ENCODE data around the gene ADAM12. TPM values are rescaled to one million over a fixed set of nuclear protein-coding genes. Genes with fewer than 3 reads are reported as not detected.

The ADAM12 gene
- total RNA-seq, 2 donors from 2014 or later = 0.46 TPM; not detected in 1

DNA sequence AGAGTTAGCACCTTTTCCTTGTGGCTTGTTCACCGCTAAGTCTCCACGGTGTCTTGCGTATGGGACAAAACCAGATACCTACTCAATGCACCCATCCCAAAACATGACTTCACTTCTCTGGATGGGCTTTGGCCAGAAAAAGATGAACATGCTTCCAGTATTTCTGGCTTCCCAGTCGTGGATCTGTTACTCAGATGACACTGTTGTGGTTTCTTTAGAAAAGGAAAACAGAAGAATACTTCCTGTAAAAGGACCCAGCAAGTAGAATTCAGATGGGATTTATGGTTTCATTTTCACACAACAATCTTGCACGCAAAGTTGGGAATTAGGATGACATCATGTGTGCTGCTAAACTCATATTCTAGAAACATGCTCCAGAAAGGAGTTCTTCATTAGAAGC is 216.7 kb downstream of the ADAM12 start:
- H3K9ac ChIP-seq (ENCODE audit: extremely low read depth, low read length, poor library complexity, severe bottlenecking) = no peak overlapping the region
- H3K27ac Mint-ChIP-seq = no peak overlapping the region
- no peaks in the 10 kb centered on the region for H3K9me3 Mint-ChIP-seq
- peaks cover 9% of the 10 kb centered on the region for H3K4me1 Mint-ChIP-seq
- H3K27ac ChIP-seq (ENCODE audit: low read depth, low read length) = peak overlapping the region; percentile 73
- H3K9me3 ChIP-seq (ENCODE audit: control insufficient read depth, low read length) = no peaks in the 10 kb centered on the region
- peaks cover 5% of the 10 kb centered on the region for H3K4me1 ChIP-seq (ENCODE audit: control insufficient read depth, insufficient read depth, low read length)
- H3K27me3 Mint-ChIP-seq (ENCODE audit: insufficient read depth) = no peaks in the 10 kb centered on the region
- no peak overlapping the region for H3K4me3 ChIP-seq (ENCODE audit: low read length)
- TF ChIP-seq, protein P1, sequence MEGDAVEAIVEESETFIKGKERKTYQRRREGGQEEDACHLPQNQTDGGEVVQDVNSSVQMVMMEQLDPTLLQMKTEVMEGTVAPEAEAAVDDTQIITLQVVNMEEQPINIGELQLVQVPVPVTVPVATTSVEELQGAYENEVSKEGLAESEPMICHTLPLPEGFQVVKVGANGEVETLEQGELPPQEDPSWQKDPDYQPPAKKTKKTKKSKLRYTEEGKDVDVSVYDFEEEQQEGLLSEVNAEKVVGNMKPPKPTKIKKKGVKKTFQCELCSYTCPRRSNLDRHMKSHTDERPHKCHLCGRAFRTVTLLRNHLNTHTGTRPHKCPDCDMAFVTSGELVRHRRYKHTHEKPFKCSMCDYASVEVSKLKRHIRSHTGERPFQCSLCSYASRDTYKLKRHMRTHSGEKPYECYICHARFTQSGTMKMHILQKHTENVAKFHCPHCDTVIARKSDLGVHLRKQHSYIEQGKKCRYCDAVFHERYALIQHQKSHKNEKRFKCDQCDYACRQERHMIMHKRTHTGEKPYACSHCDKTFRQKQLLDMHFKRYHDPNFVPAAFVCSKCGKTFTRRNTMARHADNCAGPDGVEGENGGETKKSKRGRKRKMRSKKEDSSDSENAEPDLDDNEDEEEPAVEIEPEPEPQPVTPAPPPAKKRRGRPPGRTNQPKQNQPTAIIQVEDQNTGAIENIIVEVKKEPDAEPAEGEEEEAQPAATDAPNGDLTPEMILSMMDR (conservative IDR thresholded peaks at IDR 0.05) = no peak
- no peaks in the 10 kb centered on the region for H3K36me3 Mint-ChIP-seq (ENCODE audit: low read depth)
- no peaks in the 10 kb centered on the region for H3K27me3 ChIP-seq (ENCODE audit: control insufficient read depth, insufficient read depth, low read length, poor library complexity, severe bottlenecking)
- no peak for DNase-seq
- H3K36me3 ChIP-seq (ENCODE audit: control insufficient read depth, insufficient read depth, low read length) = no peaks in the 10 kb centered on the region
- no peak overlapping the region for H3K4me3 Mint-ChIP-seq
- 87 to 90% methylated on average over 3 to 5 of the region's 5 CpGs for WGBS, 2 experiments (ENCODE audit: insufficient coverage in 1 of 2, insufficient read length in 1 of 2)

DNA sequence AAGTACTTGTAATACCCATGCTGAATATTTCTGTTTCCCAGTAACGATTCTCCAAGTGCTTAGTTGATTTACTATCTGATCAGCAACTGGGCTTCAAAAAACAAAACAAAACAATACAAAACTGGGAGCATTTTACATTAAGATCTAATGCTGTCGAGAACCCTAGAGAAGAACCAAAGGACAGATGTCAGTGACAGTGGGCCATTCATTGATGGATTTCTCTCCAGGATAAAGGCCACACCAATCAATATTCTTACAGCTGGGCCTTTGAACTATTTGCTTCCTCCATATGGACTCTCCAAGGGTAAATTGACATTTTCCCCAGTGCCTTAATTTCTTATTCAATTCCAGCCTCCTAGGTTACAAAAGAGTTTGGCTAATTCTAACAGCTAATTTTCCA is 217.5 kb downstream of the ADAM12 start:
- Histone ChIP-seq H3K36me3 (ENCODE audit: control insufficient read depth, insufficient read depth, low read length) (no peaks in the 10 kb centered on the region), H3K9ac (ENCODE audit: extremely low read depth, low read length, poor library complexity, severe bottlenecking) (no peak overlapping the region)

DNA sequence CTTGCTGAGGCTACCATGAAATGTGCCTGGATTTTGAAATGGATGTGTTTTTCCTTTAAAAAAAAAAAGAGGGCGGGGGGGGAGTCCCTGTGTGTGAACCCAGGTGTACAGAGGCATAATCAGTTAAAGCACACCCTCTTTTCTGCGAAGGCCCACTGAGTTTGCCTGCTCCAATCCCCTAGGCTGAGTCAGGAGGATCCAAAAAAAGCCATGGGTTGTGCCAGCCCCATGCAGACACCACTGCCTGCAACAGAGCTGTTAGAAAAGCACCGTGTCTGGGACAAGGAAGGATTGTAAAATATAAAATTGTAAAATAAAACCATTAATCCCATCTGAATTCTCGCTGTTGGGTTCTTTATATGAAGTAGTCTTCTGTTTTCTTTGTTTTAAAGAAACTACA is 217.9 kb downstream of the ADAM12 start:
- H3K27me3 ChIP-seq (ENCODE audit: control insufficient read depth, insufficient read depth, low read length, poor library complexity, severe bottlenecking) = no peaks in the 10 kb centered on the region
- no peak overlapping the region for H3K4me3 ChIP-seq (ENCODE audit: low read length)
- no peak overlapping the region for H3K9ac ChIP-seq (ENCODE audit: extremely low read depth, low read length, poor library complexity, severe bottlenecking)
- no peak for DNase-seq
- 84 to 94% methylated on average over 2 of the region's 4 CpGs for WGBS, 2 experiments (ENCODE audit: insufficient coverage in 1 of 2, insufficient read length in 1 of 2)
- no peaks in the 10 kb centered on the region for H3K36me3 ChIP-seq (ENCODE audit: control insufficient read depth, insufficient read depth, low read length)
- no peaks in the 10 kb centered on the region for H3K36me3 Mint-ChIP-seq (ENCODE audit: low read depth)
- TF ChIP-seq, protein P1 (conservative IDR thresholded peaks at IDR 0.05) = no peak
- H3K4me1 Mint-ChIP-seq = no peaks in the 10 kb centered on the region
- no peak overlapping the region for H3K4me3 Mint-ChIP-seq
- peak overlapping the region; percentile 73 for H3K27ac ChIP-seq (ENCODE audit: low read depth, low read length)
- no peaks in the 10 kb centered on the region for H3K4me1 ChIP-seq (ENCODE audit: control insufficient read depth, insufficient read depth, low read length)
- no peaks in the 10 kb centered on the region for H3K9me3 ChIP-seq (ENCODE audit: control insufficient read depth, low read length)
- no peaks in the 10 kb centered on the region for H3K9me3 Mint-ChIP-seq
- H3K27ac Mint-ChIP-seq = no peak overlapping the region
- peaks cover 3% of the 10 kb centered on the region for H3K27me3 Mint-ChIP-seq (ENCODE audit: insufficient read depth)

More for the DNA sequence above, 217.5 kb downstream of the ADAM12 start:
- peak overlapping the region; percentile 73 for H3K27ac ChIP-seq (ENCODE audit: low read depth, low read length)
- 87 to 94% methylated on average over 2 of the region's 2 CpGs for WGBS, 2 experiments (ENCODE audit: insufficient coverage in 1 of 2, insufficient read length in 1 of 2)
- Mint-ChIP-seq H3K9me3 (no peaks in the 10 kb centered on the region), H3K36me3 (ENCODE audit: low read depth) (no peaks in the 10 kb centered on the region), H3K27me3 (ENCODE audit: insufficient read depth) (peaks cover 3% of the 10 kb centered on the region), H3K4me3 (no peak overlapping the region), H3K4me1 (peaks cover 2% of the 10 kb centered on the region), H3K27ac (no peak overlapping the region)
- H3K27me3 ChIP-seq (ENCODE audit: control insufficient read depth, insufficient read depth, low read length, poor library complexity, severe bottlenecking) = no peaks in the 10 kb centered on the region
- H3K4me3 ChIP-seq (ENCODE audit: low read length) = no peak overlapping the region
- H3K9me3 ChIP-seq (ENCODE audit: control insufficient read depth, low read length) = no peaks in the 10 kb centered on the region
- DNase-seq = no peak
- TF ChIP-seq, protein P1 (conservative IDR thresholded peaks at IDR 0.05) = no peak
- peaks cover 1% of the 10 kb centered on the region for H3K4me1 ChIP-seq (ENCODE audit: control insufficient read depth, insufficient read depth, low read length)

Measured in endodermal cell (in vitro differentiated cells).